Caki2 (cell line): ENCODE results near the gene HPCA. TPM values are rescaled to one million over a fixed set of nuclear protein-coding genes. Genes with fewer than 3 reads are reported as not detected.
A peak's percentile ranks its signal among the peaks of the same experiment; 100 is the strongest.

ENCODE experiments used
- DNase-seq: peaks from one replicate; pipeline ENCODE4 v3.0.0-alpha.2; 2015; ENCODE audit warnings: low read depth
- in situ Hi-C: cut with HindIII; loops from 2 replicates; pipeline ENCODE4 v1.10.0; 2016; ENCODE audit warnings: low sequenced_read_pairs, low pct_unique_long_range_greater_than_20kb, mixed read lengths
- total RNA-seq: library from RNA; depleted of rRNA; stranded (reverse); fragments of >200 nt; shearing (Covaris generic); gene quantifications from 2 replicates; pipeline ENCODE4 v1.2.3, GENCODE V29; 2014; ENCODE audit warnings: low replicate concordance

The HPCA gene
- total RNA-seq, 1 experiment from 2014 or later: not detected

DNA sequence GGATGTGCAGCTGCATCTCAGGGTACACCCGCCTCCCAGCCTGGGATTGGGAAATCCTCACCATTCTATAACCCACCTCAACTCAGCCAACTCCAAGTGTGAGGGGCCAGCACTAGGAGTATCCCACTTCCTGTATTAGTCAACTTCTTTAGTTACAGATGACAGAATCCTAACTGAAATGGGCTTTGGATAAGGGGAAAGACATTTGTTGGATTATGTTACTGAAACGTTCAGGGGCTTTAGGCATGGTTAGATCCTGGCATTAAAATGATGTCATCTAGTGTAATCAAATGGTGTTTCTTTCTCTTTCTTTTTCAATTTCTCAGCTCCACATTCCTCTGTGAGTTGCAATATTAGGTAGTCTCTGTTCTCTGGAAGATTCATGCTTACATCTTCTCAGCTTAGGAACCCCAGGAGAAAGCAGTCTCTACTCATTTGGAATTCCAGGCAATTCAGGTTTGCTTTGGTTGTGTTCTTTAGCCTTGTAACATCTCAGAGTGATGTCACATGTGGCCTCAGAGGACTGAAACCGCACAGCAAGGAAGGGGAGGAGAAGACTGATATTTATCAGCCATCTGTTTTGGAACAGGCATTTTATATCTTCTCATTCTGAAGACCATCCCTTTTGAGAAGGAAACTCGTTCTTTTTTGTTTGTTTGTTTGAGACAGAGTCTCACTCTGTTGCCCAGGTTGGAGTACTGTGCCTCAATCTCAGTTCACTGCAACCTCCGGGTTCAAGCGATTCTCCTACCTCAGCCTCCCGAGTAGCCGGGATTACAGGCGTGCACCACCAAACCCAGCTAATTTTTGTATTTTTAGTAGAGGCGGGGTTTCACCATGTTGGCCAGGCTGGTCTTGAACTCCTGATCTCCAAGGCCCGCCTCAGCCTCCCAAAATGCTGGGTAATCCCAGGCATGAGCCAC lies 33.8 kb downstream of the HPCA start:
- DNase-seq: no peak
- in situ Hi-C loops: no loop called here

DNA sequence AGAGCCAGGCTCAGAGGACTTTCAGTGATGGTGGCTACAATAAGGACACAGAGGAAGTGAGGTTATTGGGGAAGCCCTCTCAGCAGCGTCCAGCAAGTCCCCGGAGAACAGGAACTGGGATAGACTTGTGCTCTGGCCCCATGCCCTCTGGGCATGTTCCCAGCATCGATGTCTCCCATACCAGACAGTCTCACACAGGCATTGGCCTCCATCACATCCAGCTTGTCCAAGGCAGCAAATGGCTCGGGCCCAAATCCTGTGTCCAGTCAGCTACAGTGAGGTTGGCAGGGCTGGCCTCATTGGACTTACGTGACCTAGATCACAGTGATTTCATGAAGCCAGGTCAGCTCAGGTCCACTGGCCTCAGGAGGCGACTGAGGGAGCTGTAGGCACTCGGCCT lies 34.5 kb downstream of the HPCA start:
- no peak for DNase-seq
- in situ Hi-C loops: no loop called here

DNA sequence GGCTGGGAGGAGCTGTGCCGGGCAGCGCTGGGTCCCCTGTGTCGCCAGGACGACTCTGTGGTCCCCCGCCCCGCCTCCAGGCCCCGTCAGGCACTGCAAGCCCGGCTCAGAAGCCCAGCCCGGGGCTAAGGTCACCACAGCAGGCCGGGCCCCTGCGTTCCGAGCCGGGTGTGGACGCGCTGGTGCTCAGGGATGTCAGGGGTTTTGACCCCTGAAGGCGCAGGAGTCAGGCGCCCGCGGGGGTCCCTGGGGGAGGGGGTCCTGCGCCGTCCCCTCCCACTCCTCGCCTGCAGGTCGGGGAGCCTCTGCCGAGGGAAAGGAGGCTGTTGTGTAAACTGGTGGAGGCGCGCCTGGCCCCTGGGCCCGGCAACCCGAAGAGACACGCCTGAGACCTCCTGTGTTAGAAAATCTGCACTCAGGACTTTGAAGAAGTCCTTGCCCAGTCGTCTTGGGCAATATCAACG lies 38.6 kb downstream of the HPCA start:
- no peak for DNase-seq
- in situ Hi-C loops: no loop called here

DNA sequence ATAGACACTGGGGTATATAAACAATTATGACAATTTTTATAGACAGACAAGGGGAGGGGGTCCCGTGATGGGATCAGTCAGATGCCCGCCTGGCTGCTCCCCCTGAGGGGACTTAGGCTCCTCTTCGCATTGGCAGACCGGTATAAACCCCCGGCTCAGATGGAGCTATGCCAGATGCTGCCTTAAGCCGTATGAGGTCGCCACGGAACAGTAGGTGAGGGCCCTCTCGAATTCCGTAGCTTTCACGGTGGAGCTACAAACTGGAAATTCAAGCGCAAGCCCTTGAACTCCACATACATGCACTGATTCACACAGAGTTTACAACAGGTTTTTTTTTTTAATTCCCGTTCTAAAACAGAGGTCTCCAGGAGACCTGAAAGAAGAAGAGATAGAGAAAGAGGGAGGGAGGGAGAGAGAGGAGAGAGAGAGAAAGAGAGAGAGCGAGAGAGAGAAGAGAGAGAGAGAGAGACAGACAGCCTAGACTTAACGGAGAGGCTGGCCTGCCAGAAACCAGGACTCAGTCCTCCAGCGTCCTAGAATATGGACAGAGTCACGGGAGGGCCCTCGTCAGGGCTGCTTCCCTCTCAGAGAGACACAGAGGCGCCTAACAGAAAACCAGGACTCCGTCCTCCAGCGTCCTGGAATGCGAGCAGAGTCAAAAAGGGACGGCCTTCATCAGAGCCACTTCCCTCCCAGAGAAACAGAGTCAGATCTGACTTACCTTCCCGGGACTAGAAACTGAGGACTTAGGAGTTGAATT lies 39.3 kb downstream of the HPCA start:
- in situ Hi-C loops: no loop called here
- DNase-seq: no peak

DNA sequence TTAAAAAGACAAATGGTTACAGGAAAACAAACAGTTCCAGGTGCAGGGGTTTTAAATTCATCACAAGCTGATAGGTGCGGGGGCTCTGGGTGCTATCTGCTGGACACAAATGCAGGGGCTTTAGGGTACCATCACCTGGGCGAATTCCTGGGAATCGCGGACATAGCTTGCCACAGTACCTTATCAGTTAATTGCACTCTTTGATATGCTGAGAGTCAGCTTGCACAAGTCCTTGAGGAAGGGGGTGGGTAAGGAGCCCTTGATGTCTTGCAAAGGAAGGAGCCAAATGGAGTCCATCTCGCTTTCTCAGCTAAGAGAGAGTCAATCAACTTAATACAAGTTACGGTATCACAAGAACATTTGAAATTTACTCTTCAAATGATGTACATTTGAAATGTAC lies 40.3 kb downstream of the HPCA start:
- no peak for DNase-seq
- in situ Hi-C loops: no loop called here

DNA sequence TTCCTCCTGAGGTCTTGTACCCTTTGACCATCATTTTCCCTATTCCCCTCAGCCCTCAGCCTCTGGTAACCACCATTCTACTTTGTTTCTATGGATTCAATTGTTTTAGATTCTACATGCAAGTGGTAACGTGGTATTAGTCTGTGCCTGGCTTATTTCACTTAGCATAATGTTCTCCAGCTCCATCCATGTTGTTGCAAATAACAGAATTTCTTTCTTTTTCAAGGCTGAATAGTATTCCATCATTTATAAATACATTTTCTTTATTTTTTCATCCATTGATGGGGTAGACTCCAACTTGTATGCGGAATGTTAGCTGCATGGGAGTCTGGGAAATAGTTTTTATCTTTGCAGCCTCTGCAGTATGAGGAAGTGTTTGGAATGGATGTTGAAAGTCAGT lies 41.1 kb downstream of the HPCA start:
- no peak for DNase-seq
- in situ Hi-C loops: no loop called here

DNA sequence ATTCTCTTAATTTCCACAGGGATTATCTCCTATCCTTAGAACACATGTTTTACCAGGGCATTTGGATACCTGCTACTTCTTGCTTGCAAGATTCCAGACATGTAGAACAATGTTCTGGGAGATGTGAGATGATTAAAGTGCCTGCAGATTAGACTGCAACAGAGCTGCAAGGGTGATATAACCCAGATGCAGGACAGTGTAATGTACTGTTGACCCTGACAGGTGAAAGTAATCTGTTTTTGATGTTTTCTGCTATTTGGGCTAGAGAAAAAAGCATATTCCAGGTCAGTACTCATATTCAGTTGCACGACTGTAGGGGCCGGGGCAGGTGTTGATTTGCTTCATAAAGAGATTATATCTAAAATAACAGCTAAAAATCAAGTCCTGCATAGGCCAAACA lies 42.0 kb downstream of the HPCA start:
- in situ Hi-C loops: no loop called here
- DNase-seq: no peak

DNA sequence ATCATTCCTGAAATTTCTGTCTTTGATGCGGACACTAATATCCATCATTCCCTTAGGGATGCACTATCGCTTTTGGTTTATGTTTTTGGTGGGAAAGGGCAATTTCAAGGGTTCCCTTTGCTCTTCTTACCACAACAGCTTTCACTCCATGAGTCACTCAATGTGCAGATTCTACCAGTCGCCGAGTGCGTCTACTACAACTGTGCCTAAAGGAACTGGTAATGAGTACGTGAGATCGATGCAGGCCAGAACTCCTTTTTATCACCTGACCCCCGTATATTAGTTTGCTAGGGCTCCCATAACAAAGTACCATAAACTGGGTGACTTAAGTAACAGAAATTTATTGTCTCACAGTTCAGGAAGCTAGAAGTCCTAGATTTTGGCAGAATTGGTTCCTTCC lies 42.4 kb downstream of the HPCA start:
- in situ Hi-C loops: no loop called here
- DNase-seq: no peak

DNA sequence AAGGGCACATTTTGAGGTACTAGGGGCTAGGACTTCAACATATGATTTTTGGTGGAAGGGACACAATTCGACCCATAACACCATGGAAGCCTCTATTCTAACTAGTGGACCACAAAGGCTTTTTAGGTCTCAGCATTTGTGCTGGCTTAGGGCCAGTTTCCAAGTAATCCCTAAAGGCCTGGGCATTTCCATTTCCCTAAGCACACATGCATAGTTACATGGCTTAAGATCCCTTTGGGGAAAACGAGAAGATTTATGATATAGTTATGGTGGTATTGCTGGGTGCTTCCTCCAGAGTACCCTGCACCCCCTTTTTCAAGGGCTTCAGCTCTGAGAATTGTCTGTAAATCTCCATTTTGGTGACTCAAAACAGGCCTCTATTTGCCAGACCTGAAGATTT lies 43.1 kb downstream of the HPCA start:
- DNase-seq: no peak
- in situ Hi-C loops: no loop called here

DNA sequence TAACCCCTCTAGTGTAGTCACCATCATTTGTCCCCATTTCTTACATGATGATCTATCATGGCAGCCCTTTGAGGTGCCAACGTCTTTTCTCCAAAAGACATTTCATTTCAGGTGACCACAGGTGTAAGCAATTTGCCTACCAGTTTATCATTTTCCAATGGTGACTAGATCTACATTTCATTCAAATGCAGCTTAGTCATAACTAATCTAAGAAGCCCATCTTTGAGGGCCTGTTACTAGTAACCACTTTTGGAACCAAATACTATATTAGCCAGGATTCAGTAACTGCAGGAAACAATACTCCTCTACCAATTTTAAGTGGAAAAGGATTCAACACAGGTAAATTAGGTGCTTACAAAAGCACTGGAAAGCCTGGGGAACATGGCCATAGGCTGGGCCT lies 45.5 kb downstream of the HPCA start:
- no peak for DNase-seq
- in situ Hi-C loops: no loop called here

DNA sequence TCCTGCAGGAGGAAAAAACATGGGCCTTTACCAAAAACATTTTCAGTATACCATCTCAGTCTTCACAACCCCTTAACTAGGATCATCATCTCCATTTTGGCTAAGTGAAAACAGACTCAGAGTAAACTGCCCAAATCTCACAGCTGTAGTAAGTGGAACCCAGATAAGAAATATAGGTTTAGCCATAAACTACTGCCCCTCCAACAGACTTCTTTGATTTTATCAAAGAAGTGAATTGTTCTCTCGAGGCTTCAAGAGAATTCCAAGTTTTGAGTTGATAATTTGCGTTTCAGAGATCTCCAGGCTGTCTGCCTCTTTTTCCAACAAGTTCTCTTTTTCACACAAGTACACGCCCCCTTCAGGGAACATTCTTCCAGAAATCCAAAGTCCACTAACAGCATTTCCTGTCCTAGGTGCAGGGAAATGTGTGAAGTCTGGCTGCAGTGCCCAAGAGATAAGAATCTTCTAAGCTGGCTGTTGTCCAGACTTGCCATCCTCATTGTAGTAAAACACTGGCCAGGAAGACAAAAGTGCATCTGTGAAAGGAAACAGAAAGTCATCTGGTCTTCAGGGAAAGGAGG lies 47.5 kb downstream of the HPCA start:
- peak; percentile 85 for DNase-seq
- in situ Hi-C loops: no loop called here

DNA sequence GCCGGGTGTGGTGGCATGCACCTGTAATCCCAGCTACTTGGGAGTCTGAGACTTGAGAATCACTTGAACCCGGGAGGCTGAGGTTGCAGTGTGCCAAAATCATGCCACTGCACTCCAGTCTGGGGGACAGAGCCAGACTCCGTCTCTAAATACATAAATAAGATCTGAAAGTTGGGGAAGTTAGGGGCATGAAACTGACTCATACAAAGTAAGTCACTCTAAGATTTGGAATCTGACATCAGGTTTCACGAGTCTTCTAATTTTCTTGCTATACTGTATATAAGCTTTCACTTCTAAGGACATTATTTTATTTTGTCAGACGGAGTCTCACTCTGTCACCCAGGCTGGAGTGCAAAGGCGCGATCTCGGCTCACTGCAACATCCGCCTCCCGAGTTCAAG lies 48.2 kb downstream of the HPCA start:
- in situ Hi-C loops: no loop called here
- DNase-seq: no peak

DNA sequence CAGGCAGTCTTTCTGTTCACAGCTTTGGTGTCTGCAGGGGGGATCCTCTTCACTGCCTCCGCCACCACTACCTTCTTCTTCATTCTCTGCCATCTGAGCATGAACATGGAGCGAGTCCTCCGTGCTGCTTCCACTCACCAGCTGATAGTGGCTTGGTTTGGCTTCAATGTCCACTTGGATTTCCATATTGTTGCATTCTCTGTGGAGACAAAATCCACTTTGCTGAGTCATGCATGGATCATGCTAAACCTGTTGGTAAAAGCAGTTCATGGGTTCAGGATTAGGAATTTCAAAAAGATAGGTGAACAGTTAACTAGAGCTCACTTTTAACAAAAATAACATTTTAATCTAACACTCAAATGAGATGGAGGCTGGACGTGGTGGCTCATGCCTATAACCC lies 50.8 kb downstream of the HPCA start:
- DNase-seq: no peak
- in situ Hi-C loops: no loop called here

DNA sequence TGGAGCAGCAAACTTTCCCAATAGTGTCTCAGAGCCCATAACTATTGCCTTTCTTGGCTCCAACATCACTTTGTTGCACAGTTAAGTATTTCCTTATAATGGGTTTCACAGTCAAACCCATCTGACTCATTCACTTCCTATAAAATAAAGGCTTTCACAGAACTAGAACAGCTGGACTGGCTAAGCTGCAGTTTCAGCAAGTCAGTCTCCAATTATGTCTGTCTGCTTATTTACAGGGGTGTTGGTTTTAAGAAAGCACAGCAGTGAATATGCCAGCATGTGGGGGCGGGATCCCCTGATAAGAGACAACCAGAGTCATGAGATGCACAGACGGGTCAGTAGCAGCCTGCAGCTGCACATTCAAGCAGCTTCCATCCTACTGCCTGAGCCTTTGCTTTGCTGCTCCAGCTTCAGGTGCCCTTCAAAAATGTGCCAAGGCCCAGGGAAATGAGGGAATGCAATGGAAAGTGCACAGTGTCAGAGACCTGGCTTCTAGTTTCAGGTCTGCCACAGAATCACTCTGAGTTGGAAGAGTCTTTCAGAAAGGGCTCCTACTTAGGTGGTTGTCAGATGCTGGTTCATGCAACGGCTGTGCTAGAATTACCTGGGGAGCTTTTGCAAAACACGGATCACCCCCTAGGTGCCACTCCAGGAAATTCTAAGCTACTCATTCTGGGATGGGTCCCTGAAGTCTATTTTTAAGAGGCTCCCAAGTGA lies 53.5 kb downstream of the HPCA start:
- no peak for DNase-seq
- in situ Hi-C loops: no loop called here

DNA sequence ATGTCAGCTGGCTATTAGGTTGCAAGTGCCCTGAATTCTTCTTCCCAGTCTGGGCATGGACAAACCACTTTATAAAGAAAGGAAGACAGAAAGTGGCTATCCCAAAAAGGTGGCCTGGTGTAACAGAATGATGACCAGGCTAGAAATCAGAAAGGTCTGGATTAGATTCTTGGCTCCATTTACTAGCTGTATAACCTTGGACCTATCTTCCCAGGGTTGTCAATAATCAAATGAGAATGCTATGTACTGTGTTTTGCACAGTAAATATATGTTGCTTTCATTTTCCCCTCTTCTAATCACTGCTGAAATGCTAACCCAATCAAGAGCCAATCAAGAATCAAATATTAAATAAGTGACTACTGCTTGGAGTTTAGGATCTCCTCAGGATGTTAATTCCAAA lies 57.9 kb downstream of the HPCA start:
- no peak for DNase-seq
- in situ Hi-C loops: no loop called here
